Hepatocyte (in vitro differentiated cells): Measurements from ENCODE around the gene PPIF. TPM values are rescaled to one million over a fixed set of nuclear protein-coding genes. Genes with fewer than 3 reads are reported as not detected.
A peak's percentile ranks its signal among the peaks of the same experiment; 100 is the strongest.

Source experiments
- DNase-seq: peaks from one replicate; pipeline ENCODE4 v3.0.0-alpha.2; 2016; ENCODE audit warnings: low spot score
- H2AFZ ChIP-seq: fragments of 200-600 bp; sonication (generic); 2 replicates; pipeline ENCODE4 v1.6.0; 2016; ENCODE audit warnings: antibody characterized with exemption, mild to moderate bottlenecking
- H3K27ac ChIP-seq: fragments of 200-600 bp; sonication (generic); 2 replicates; pipeline ENCODE4 v1.5.1; 2016; ENCODE audit warnings: mild to moderate bottlenecking
- H3K27me3 ChIP-seq: fragments of 200-600 bp; sonication (generic); 2 replicates; pipeline ENCODE4 v1.6.1; 2016
- H3K36me3 ChIP-seq: fragments of 200-600 bp; sonication (generic); replicated peaks from 2 replicates; pipeline ENCODE4 v1.5.1; 2016; ENCODE audit warnings: low read depth; ENCODE audit not compliant: insufficient read depth
- H3K4me1 ChIP-seq: fragments of 200-600 bp; sonication (generic); 2 replicates; pipeline ENCODE4 v1.5.1; 2016; ENCODE audit warnings: mild to moderate bottlenecking, moderate library complexity; ENCODE audit not compliant: insufficient read depth
- H3K4me2 ChIP-seq: fragments of 200-600 bp; sonication (generic); 2 replicates; pipeline ENCODE4 v1.6.0; 2016
- H3K4me3 ChIP-seq: fragments of 200-600 bp; sonication (generic); 2 replicates; pipeline ENCODE4 v1.5.1; 2016; ENCODE audit warnings: mild to moderate bottlenecking
- H3K79me2 ChIP-seq: fragments of 200-600 bp; sonication (generic); 2 replicates; pipeline ENCODE4 v1.6.0; 2017; ENCODE audit warnings: mild to moderate bottlenecking
- H3K9me2 ChIP-seq: fragments of 200-600 bp; sonication (generic); replicated peaks from 2 replicates; pipeline ENCODE4 v1.6.0; 2017; ENCODE audit warnings: mild to moderate bottlenecking; ENCODE audit not compliant: insufficient read depth
- H3K9me3 ChIP-seq: fragments of 200-600 bp; sonication (generic); 2 replicates; pipeline ENCODE4 v1.5.1; 2016; ENCODE audit warnings: low read depth, mild to moderate bottlenecking
- H4K20me1 ChIP-seq: fragments of 200-600 bp; sonication (generic); 2 replicates; pipeline ENCODE4 v1.6.0; 2016; ENCODE audit warnings: mild to moderate bottlenecking; ENCODE audit not compliant: insufficient read depth, poor library complexity, severe bottlenecking
- CTCF ChIP-seq: fragments of 200-600 bp; sonication (generic); IDR thresholded peaks from 2 replicates; pipeline ENCODE4 v1.5.1; 2016; ENCODE audit warnings: antibody characterized with exemption, mild to moderate bottlenecking; ENCODE audit not compliant: poor library complexity
- EZH2 ChIP-seq: fragments of 200-600 bp; sonication (generic); IDR thresholded peaks from 2 replicates; pipeline ENCODE4 v1.6.1; 2016; ENCODE audit warnings: antibody characterized with exemption, mild to moderate bottlenecking, borderline replicate concordance
- EZH2phosphoT487 ChIP-seq: fragments of 200-600 bp; sonication (generic); IDR thresholded peaks from one replicate; pipeline ENCODE4 v1.6.1; 2018; ENCODE audit warnings: antibody characterized with exemption, mild to moderate bottlenecking, low read depth, moderate library complexity; ENCODE audit not compliant: unreplicated experiment, severe bottlenecking
- WGBS: methylation state at CpG from one replicate; pipeline ENCODE4 v1.1.6; 2016; ENCODE audit warnings: low lambda C conversion rate; ENCODE audit errors: missing lambda C conversion rate; 5-methylcytosine and 5-hydroxymethylcytosine counted together
- polyA plus RNA-seq: library from polyadenylated mRNA; unstranded; fragments of >200 nt; fragmentation: Nextera tagmentation; extraction: Ambion mirVana; gene quantifications from 2 replicates; pipeline ENCODE4 v1.2.1, GENCODE V29; 2016
- total RNA-seq: library from RNA; depleted of rRNA; stranded (reverse); fragments of >200 nt; gene quantifications from 2 replicates; pipeline ENCODE4 v1.2.3, GENCODE V29; 2014

The PPIF gene
- total and polyA plus RNA-seq, 2 experiments from 2014 or later: 70.3 to 79.4 TPM

GRCh38 chr10:79355420-79356017 lies 8.2 kb downstream of the PPIF start:
- H3K9me2 ChIP-seq: no peaks in the 10 kb centered on the region
- peaks cover 4% of the 10 kb centered on the region for H3K4me1 ChIP-seq
- H3K4me3 ChIP-seq: no peak overlapping the region
- H2AFZ ChIP-seq: no peak overlapping the region
- no peaks in the 10 kb centered on the region for H4K20me1 ChIP-seq
- H3K36me3 ChIP-seq: no peaks in the 10 kb centered on the region
- TF ChIP-seq EZH2: no peak
- TF ChIP-seq CTCF: no peak
- no peak for TF ChIP-seq EZH2phosphoT487
- H3K27ac ChIP-seq: no peak overlapping the region
- H3K9me3 ChIP-seq: no peaks in the 10 kb centered on the region
- WGBS: 93% methylated on average over 6 of the region's 6 CpGs
- no peak for DNase-seq
- no peaks in the 10 kb centered on the region for H3K79me2 ChIP-seq
- H3K4me2 ChIP-seq: no peak overlapping the region
- H3K27me3 ChIP-seq: no peaks in the 10 kb centered on the region

GRCh38 chr10:79356104-79356503 lies 8.8 kb downstream of the PPIF start:
- Histone ChIP-seq H3K4me2 (no peak overlapping the region), H3K36me3 (no peaks in the 10 kb centered on the region), H4K20me1 (no peaks in the 10 kb centered on the region), H3K9me3 (no peaks in the 10 kb centered on the region), H3K4me1 (peaks cover 4% of the 10 kb centered on the region), H3K79me2 (no peaks in the 10 kb centered on the region), H3K27ac (no peak overlapping the region), H3K9me2 (no peaks in the 10 kb centered on the region), H3K4me3 (no peak overlapping the region), H3K27me3 (no peaks in the 10 kb centered on the region), H2AFZ (no peak overlapping the region)
- 94% methylated on average over 5 of the region's 5 CpGs for WGBS
- no peak for TF ChIP-seq CTCF
- TF ChIP-seq EZH2: no peak
- TF ChIP-seq EZH2phosphoT487: no peak
- no peak for DNase-seq

GRCh38 chr10:79357180-79357579 lies 9.9 kb downstream of the PPIF start:
- H3K9me3 ChIP-seq: no peaks in the 10 kb centered on the region
- H3K4me3 ChIP-seq: no peak overlapping the region
- H2AFZ ChIP-seq: no peak overlapping the region
- DNase-seq: no peak
- no peaks in the 10 kb centered on the region for H3K9me2 ChIP-seq
- TF ChIP-seq EZH2phosphoT487: no peak
- TF ChIP-seq EZH2: no peak
- no peak for TF ChIP-seq CTCF
- no peaks in the 10 kb centered on the region for H4K20me1 ChIP-seq
- H3K36me3 ChIP-seq: no peaks in the 10 kb centered on the region
- WGBS: 98% methylated on average over 9 of the region's 9 CpGs
- no peak overlapping the region for H3K4me2 ChIP-seq
- no peak overlapping the region for H3K27ac ChIP-seq
- no peaks in the 10 kb centered on the region for H3K27me3 ChIP-seq
- H3K79me2 ChIP-seq: no peaks in the 10 kb centered on the region
- peaks cover 4% of the 10 kb centered on the region for H3K4me1 ChIP-seq

GRCh38 chr10:79358811-79359210 lies 11.5 kb downstream of the PPIF start:
- H4K20me1 ChIP-seq: no peaks in the 10 kb centered on the region
- peak; percentile 79 for DNase-seq
- no peak overlapping the region for H3K4me2 ChIP-seq
- no peaks in the 10 kb centered on the region for H3K36me3 ChIP-seq
- H3K9me3 ChIP-seq: no peaks in the 10 kb centered on the region
- TF ChIP-seq EZH2 (no peak), CTCF (no peak), EZH2phosphoT487 (no peak)
- peak overlapping the region; percentile 86 for H3K27ac ChIP-seq
- no peak overlapping the region for H3K4me3 ChIP-seq
- peaks cover 4% of the 10 kb centered on the region for H3K4me1 ChIP-seq
- 65% methylated on average over 5 of the region's 5 CpGs for WGBS
- H3K9me2 ChIP-seq: no peaks in the 10 kb centered on the region
- no peak overlapping the region for H2AFZ ChIP-seq
- H3K79me2 ChIP-seq: no peaks in the 10 kb centered on the region
- H3K27me3 ChIP-seq: no peaks in the 10 kb centered on the region
